Stromal cell of bone marrow (primary cell): ENCODE results near the gene IL5RA.

Experiments used
- DNase-seq: peaks from one replicate; pipeline ENCODE4 v3.0.0-alpha.2; 2012; ENCODE audit warnings: low read depth

Gene IL5RA

GRCh38 chr3:3107181-3107580, 3.0 kb downstream of the IL5RA start:
- no peak for DNase-seq

GRCh38 chr3:3105815-3106214, 4.4 kb downstream of the IL5RA start:
- DNase-seq, result no peak

- DNase-seq, result no peak
These were observed 4.9 kb downstream of the IL5RA start for GRCh38 chr3:3105246-3105645.

GRCh38 chr3:3102751-3103150, 7.4 kb downstream of the IL5RA start:
- DNase-seq, result no peak

GRCh38 chr3:3101660-3102458, 8.3 kb downstream of the IL5RA start:
- DNase-seq, result no peak

GRCh38 chr3:3097958-3098357, 12.2 kb downstream of the IL5RA start:
- DNase-seq, result no peak

- DNase-seq, result no peak
These were observed 21.2 kb downstream of the IL5RA start for GRCh38 chr3:3089017-3089416.

GRCh38 chr3:3087716-3088465, 22.3 kb downstream of the IL5RA start:
- DNase-seq, result no peak

GRCh38 chr3:3087279-3087678, 22.9 kb downstream of the IL5RA start:
- no peak for DNase-seq

- DNase-seq, result no peak
These were observed 23.9 kb downstream of the IL5RA start for GRCh38 chr3:3086239-3086638.

- no peak for DNase-seq
These were observed 24.4 kb downstream of the IL5RA start for GRCh38 chr3:3085782-3086181.

- DNase-seq, result no peak
These were observed 25.3 kb downstream of the IL5RA start for GRCh38 chr3:3084890-3085289.

GRCh38 chr3:3082234-3082924, 27.8 kb downstream of the IL5RA start:
- no peak for DNase-seq

GRCh38 chr3:3081381-3082233, 28.6 kb downstream of the IL5RA start:
- no peak for DNase-seq

GRCh38 chr3:3080309-3080708, 29.9 kb downstream of the IL5RA start:
- DNase-seq, result no peak

GRCh38 chr3:3074551-3075257, 35.5 kb downstream of the IL5RA start:
- no peak for DNase-seq

GRCh38 chr3:3071136-3071535, 39.0 kb downstream of the IL5RA start:
- DNase-seq, result no peak

- DNase-seq, result no peak
These were observed 40.5 kb downstream of the IL5RA start for GRCh38 chr3:3069723-3070122.

GRCh38 chr3:3068358-3068881, 41.8 kb downstream of the IL5RA start:
- DNase-seq, result no peak

GRCh38 chr3:3066910-3067309, 43.3 kb downstream of the IL5RA start:
- DNase-seq, result no peak

- DNase-seq, result no peak
These were observed 43.8 kb downstream of the IL5RA start for GRCh38 chr3:3066378-3066777.
